GM19193 (cell line): ENCODE data around the gene RASGEF1C.

Experiments used
- POLR2A ChIP-seq: IDR thresholded peaks from 4 replicates; pipeline ENCODE4 v1.6.1; 2011; ENCODE audit not compliant: insufficient read depth, insufficient read length; ENCODE audit errors: extremely low read depth

Gene RASGEF1C

GRCh38 chr5:180090769-180091546 lies 118.1 kb downstream of the RASGEF1C start:
- TF ChIP-seq POLR2A, result no peak

GRCh38 chr5:180090098-180090768 lies 118.8 kb downstream of the RASGEF1C start:
- no peak for TF ChIP-seq POLR2A

GRCh38 chr5:180088561-180088960 lies 120.5 kb downstream of the RASGEF1C start:
- no peak for TF ChIP-seq POLR2A

- TF ChIP-seq POLR2A, result no peak
These were observed 122.1 kb downstream of the RASGEF1C start for GRCh38 chr5:180086816-180087399.

GRCh38 chr5:180085837-180086236 lies 123.2 kb downstream of the RASGEF1C start:
- TF ChIP-seq POLR2A, result no peak

- no peak for TF ChIP-seq POLR2A
These were observed 124.1 kb downstream of the RASGEF1C start for GRCh38 chr5:180084638-180085561.

- TF ChIP-seq POLR2A, result no peak
These were observed 125.4 kb downstream of the RASGEF1C start for GRCh38 chr5:180083529-180084060.

GRCh38 chr5:180082633-180083420 lies 126.2 kb downstream of the RASGEF1C start:
- TF ChIP-seq POLR2A, result no peak

- no peak for TF ChIP-seq POLR2A
These were observed 127.5 kb downstream of the RASGEF1C start for GRCh38 chr5:180081481-180081880.

- no peak for TF ChIP-seq POLR2A
These were observed 128.3 kb downstream of the RASGEF1C start for GRCh38 chr5:180080486-180081280.

GRCh38 chr5:180079702-180080466 lies 129.1 kb downstream of the RASGEF1C start:
- TF ChIP-seq POLR2A, result no peak

GRCh38 chr5:180078348-180078747 lies 130.7 kb downstream of the RASGEF1C start:
- TF ChIP-seq POLR2A, result no peak
